BLaER1 treated with 17β-estradiol and CSF1 and Interleukin-3, amounts not matched to agents 10 nM and 100 nM (cell line): ENCODE data around the gene FFAR3.
"Not testable (repeated sequence)": the region's sequence is repeated elsewhere in the genome, so short reads cannot be mapped to it uniquely, and the experiment has no call there.

Source experiments
- H3K27ac ChIP-seq, 11 experiments: shearing (Covaris generic); formaldehyde crosslinking; 2 replicates each; pipeline ENCODE4 v1.8.1; 2022
- H3K27me3 ChIP-seq, 11 experiments: shearing (Covaris generic); formaldehyde crosslinking; 2 replicates each; pipeline ENCODE4 v1.8.1; 2022
- H3K36me3 ChIP-seq, 11 experiments: shearing (Covaris generic); formaldehyde crosslinking; 2 replicates each; pipeline ENCODE4 v1.8.1; 2022
- H3K4me1 ChIP-seq, 10 experiments: shearing (Covaris generic); formaldehyde crosslinking; 2 replicates each; pipeline ENCODE4 v1.8.1; 2022
- H3K4me2 ChIP-seq, 11 experiments: shearing (Covaris generic); formaldehyde crosslinking; 2 replicates each; pipeline ENCODE4 v1.8.1; 2022
- H3K4me3 ChIP-seq, 10 experiments: shearing (Covaris generic); formaldehyde crosslinking; 2 replicates each; pipeline ENCODE4 v1.8.1; 2022
- H3K9ac ChIP-seq, 11 experiments: shearing (Covaris generic); formaldehyde crosslinking; 2 replicates each; pipeline ENCODE4 v1.8.1; 2022
- H3K9me3 ChIP-seq, 11 experiments: shearing (Covaris generic); formaldehyde crosslinking; replicated peaks in 1 of 11; 2 replicates each; pipeline ENCODE4 v1.8.1; 2022
- H4K20me1 ChIP-seq, 11 experiments: shearing (Covaris generic); formaldehyde crosslinking; 2 replicates each; pipeline ENCODE4 v1.8.1; 2022
- Cebpa-rat ChIP-seq, 11 experiments: shearing (Covaris generic); IDR thresholded peaks; 2 replicates each; pipeline ENCODE4 v1.8.1; 2022

The FFAR3 gene

GRCh38 chr19:35365303-35365702 lies 7.0 kb downstream of the FFAR3 start:
- Histone ChIP-seq H3K9me3 (peaks cover 0 to 15% (median 4%) of the 10 kb centered on the region in 11 experiments; a peak in 13 of 22 replicates), H3K27ac (no peak overlapping the region), H3K9ac (no peak overlapping the region), H3K36me3 (no peaks in the 10 kb centered on the region), H4K20me1 (no peaks in the 10 kb centered on the region), H3K27me3 (no peaks in the 10 kb centered on the region), H3K4me1 (peaks cover 7 to 18% (median 13%) of the 10 kb centered on the region in 10 experiments; a peak in 19 of 20 replicates), H3K4me3 (no peak overlapping the region), H3K4me2 (no peak overlapping the region)
- TF ChIP-seq Cebpa-rat (IDR thresholded peaks at IDR 0.05) = no peak

GRCh38 chr19:35368378-35368777 lies 10.1 kb downstream of the FFAR3 start:
- Histone ChIP-seq H3K9me3 (peaks cover 0 to 15% (median 4%) of the 10 kb centered on the region in 11 experiments; a peak in 13 of 22 replicates), H3K4me3 (no peak overlapping the region), H3K9ac (no peak overlapping the region), H3K36me3 (no peaks in the 10 kb centered on the region), H3K27ac (no peak overlapping the region), H3K4me2 (no peak overlapping the region), H3K4me1 (0 out of 20 replicates have a peak, but pooled peaks cover 0 to 2% (median 0%) of the 10 kb centered on the region in 10 experiments), H4K20me1 (no peaks in the 10 kb centered on the region), H3K27me3 (no peaks in the 10 kb centered on the region)
- no peak for TF ChIP-seq Cebpa-rat (IDR thresholded peaks at IDR 0.05)

GRCh38 chr19:35369522-35369921 lies 11.3 kb downstream of the FFAR3 start:
- no peak overlapping the region for H3K4me3 ChIP-seq
- H3K27me3 ChIP-seq = no peaks in the 10 kb centered on the region
- no peak for TF ChIP-seq Cebpa-rat (IDR thresholded peaks at IDR 0.05)
- no peak overlapping the region for H3K27ac ChIP-seq
- no peak overlapping the region for H3K4me2 ChIP-seq
- peaks cover 0 to 13% (median 3%) of the 10 kb centered on the region in 10 experiments; a peak in 11 of 20 replicates for H3K4me1 ChIP-seq
- no peaks in the 10 kb centered on the region for H4K20me1 ChIP-seq
- peaks cover 0 to 15% (median 4%) of the 10 kb centered on the region in 11 experiments; a peak in 13 of 22 replicates for H3K9me3 ChIP-seq
- H3K36me3 ChIP-seq = no peaks in the 10 kb centered on the region
- no peak overlapping the region for H3K9ac ChIP-seq

GRCh38 chr19:35370722-35371121 lies 12.5 kb downstream of the FFAR3 start, which contains the start of gene GPR42:
Gene GPR42, plus strand, starts transcription at chr19:35371068. Its CDS starts 292 bp downstream, at chr19:35371360.
- H3K9me3 ChIP-seq = peaks cover 0 to 18% (median 4%) of the 10 kb centered on the region in 11 experiments; a peak in 13 of 22 replicates
- peaks cover 0 to 25% (median 15%) of the 10 kb centered on the region in 10 experiments; a peak in 18 of 20 replicates for H3K4me1 ChIP-seq
- H4K20me1 ChIP-seq = no peaks in the 10 kb centered on the region
- no peaks in the 10 kb centered on the region for H3K36me3 ChIP-seq
- no peak within 1 kb of the TSS for H3K9ac ChIP-seq
- no peak within 1 kb of the TSS for H3K27ac ChIP-seq
- no peak for TF ChIP-seq Cebpa-rat (IDR thresholded peaks at IDR 0.05)
- no peak within 1 kb of the TSS for H3K4me3 ChIP-seq
- H3K27me3 ChIP-seq = no peaks in the 10 kb centered on the region
- no peak within 1 kb of the TSS for H3K4me2 ChIP-seq

GRCh38 chr19:35373492-35373891 lies 15.2 kb downstream of the FFAR3 start:
- H3K9me3 ChIP-seq = peaks cover 6 to 29% (median 9%) of the 10 kb centered on the region in 11 experiments; a peak in 19 of 22 replicates
- H3K27me3 ChIP-seq = no peaks in the 10 kb centered on the region
- no peak for TF ChIP-seq Cebpa-rat (IDR thresholded peaks at IDR 0.05)
- no peaks in the 10 kb centered on the region for H3K36me3 ChIP-seq
- peak overlapping the region in 3 of 11 experiments; percentile 1 to 18 (median 6); a peak in 2 of 22 replicates for H3K4me2 ChIP-seq
- H4K20me1 ChIP-seq = no peaks in the 10 kb centered on the region
- no peak overlapping the region for H3K4me3 ChIP-seq
- H3K27ac ChIP-seq = no peak overlapping the region
- H3K4me1 ChIP-seq = peaks cover 16 to 49% (median 39%) of the 10 kb centered on the region in 10 experiments
- H3K9ac ChIP-seq = no peak overlapping the region

- H3K9me3 ChIP-seq = peaks cover 7 to 28% (median 12%) of the 10 kb centered on the region in 11 experiments; a peak in 19 of 22 replicates
- H3K4me1 ChIP-seq = peaks cover 16 to 49% (median 39%) of the 10 kb centered on the region in 10 experiments
- not testable (repeated sequence) for H3K9ac ChIP-seq, H3K27me3 ChIP-seq, H4K20me1 ChIP-seq, H3K4me3 ChIP-seq, H3K36me3 ChIP-seq
- H3K27ac ChIP-seq = peak overlapping the region in 1 of 11 experiments; percentile 59; a peak in 1 of 22 replicates
- peak overlapping the region in 5 of 11 experiments; percentile 1 to 69 (median 65); a peak in 6 of 22 replicates for H3K4me2 ChIP-seq
These were observed 15.8 kb downstream of the FFAR3 start for GRCh38 chr19:35374031-35374430.

GRCh38 chr19:35375505-35376307 lies 17.4 kb downstream of the FFAR3 start:
- no peak for TF ChIP-seq Cebpa-rat (IDR thresholded peaks at IDR 0.05)
- Histone ChIP-seq H3K4me3 (no peak overlapping the region), H3K9ac (no peak overlapping the region; a peak in 1 of 22 replicates), H3K4me1 (peaks cover 16 to 49% (median 39%) of the 10 kb centered on the region in 10 experiments), H3K9me3 (peaks cover 6 to 17% (median 10%) of the 10 kb centered on the region in 11 experiments; a peak in 18 of 22 replicates), H3K4me2 (peak overlapping the region in 7 of 11 experiments; percentile 50 to 80 (median 65); a peak in 15 of 22 replicates), H3K36me3 (no peaks in the 10 kb centered on the region), H3K27ac (peak overlapping the region in 2 of 11 experiments; percentile 20 to 59; a peak in 3 of 22 replicates), H3K27me3 (no peaks in the 10 kb centered on the region), H4K20me1 (no peaks in the 10 kb centered on the region)

- H3K9me3 ChIP-seq = peaks cover 8 to 30% (median 18%) of the 10 kb centered on the region in 11 experiments; a peak in 20 of 22 replicates
- H3K9ac ChIP-seq = no peak overlapping the region
- no peak overlapping the region for H3K4me3 ChIP-seq
- H3K4me1 ChIP-seq = peaks cover 16 to 49% (median 39%) of the 10 kb centered on the region in 10 experiments
- no peaks in the 10 kb centered on the region for H3K36me3 ChIP-seq
- no peaks in the 10 kb centered on the region for H4K20me1 ChIP-seq
- H3K4me2 ChIP-seq = peak overlapping the region; percentile 37 to 80 (median 57)
- no peaks in the 10 kb centered on the region for H3K27me3 ChIP-seq
- H3K27ac ChIP-seq = no peak overlapping the region
- TF ChIP-seq Cebpa-rat (IDR thresholded peaks at IDR 0.05) = peak in 2 of 11 experiments; percentile 40 to 42; a peak in 2 of 22 replicates
These were observed 19.4 kb downstream of the FFAR3 start for GRCh38 chr19:35377656-35378055.

GRCh38 chr19:35378356-35378755 lies 20.1 kb downstream of the FFAR3 start:
- H3K27me3 ChIP-seq = no peaks in the 10 kb centered on the region
- H3K4me2 ChIP-seq = peak overlapping the region in 2 of 11 experiments; percentile 50 to 61; a peak in 3 of 22 replicates
- no peaks in the 10 kb centered on the region for H3K36me3 ChIP-seq
- H3K4me3 ChIP-seq = no peak overlapping the region
- H3K9ac ChIP-seq = no peak overlapping the region
- TF ChIP-seq Cebpa-rat (IDR thresholded peaks at IDR 0.05) = no peak
- peaks cover 14 to 37% (median 25%) of the 10 kb centered on the region in 11 experiments; a peak in 20 of 22 replicates for H3K9me3 ChIP-seq
- peaks cover 16 to 48% (median 39%) of the 10 kb centered on the region in 10 experiments for H3K4me1 ChIP-seq
- H4K20me1 ChIP-seq = no peaks in the 10 kb centered on the region
- H3K27ac ChIP-seq = no peak overlapping the region
